Left kidney (tissue), 2 donors: Measurements from ENCODE around the gene ARHGEF7. TPM values are rescaled to one million over a fixed set of nuclear protein-coding genes. Genes with fewer than 3 reads are reported as not detected.
"Not testable (repeated sequence)": the region's sequence is repeated elsewhere in the genome, so short reads cannot be mapped to it uniquely, and the experiment has no call there.

ENCODE experiments used
- DNase-seq: peaks from one replicate; pipeline ENCODE4 v3.0.0-alpha.2; 2013
- polyA plus RNA-seq: library from polyadenylated mRNA; unstranded; fragments of 120-200 nt; gene quantifications from one replicate; pipeline ENCODE4 v1.2.1, GENCODE V29; 2013; ENCODE audit not compliant: insufficient read length

The ARHGEF7 gene
- polyA plus RNA-seq, 1 donor = 79.1 TPM

- no peak for DNase-seq
Observed at GRCh38 chr13:111252446-111253364, 137.6 kb downstream of the ARHGEF7 start.

DNA sequence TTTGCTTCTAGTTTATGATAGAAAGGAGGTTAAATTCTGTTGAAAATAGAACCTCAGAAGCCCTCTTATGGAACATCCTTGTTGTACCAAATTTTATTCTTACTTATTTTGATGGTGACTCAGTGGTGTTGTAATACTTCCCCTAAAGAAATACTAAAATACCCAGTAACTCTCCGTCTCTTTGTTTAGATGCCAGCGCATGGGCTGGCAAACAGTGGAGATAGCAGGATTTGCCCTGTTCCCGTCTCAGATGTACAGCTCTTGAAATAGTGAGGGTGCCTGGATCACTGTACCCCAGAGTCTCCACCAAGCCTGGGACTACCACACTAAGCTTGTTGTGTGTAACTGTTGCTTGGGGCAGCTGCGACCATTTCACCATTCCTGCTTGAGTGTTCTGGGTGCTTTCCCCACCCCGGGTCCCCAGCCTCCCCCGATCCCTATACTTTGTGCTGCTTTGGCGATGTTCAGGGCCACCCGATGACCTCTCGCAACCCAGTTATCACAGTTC is 138.3 kb downstream of the ARHGEF7 start:
- no peak for DNase-seq

DNA sequence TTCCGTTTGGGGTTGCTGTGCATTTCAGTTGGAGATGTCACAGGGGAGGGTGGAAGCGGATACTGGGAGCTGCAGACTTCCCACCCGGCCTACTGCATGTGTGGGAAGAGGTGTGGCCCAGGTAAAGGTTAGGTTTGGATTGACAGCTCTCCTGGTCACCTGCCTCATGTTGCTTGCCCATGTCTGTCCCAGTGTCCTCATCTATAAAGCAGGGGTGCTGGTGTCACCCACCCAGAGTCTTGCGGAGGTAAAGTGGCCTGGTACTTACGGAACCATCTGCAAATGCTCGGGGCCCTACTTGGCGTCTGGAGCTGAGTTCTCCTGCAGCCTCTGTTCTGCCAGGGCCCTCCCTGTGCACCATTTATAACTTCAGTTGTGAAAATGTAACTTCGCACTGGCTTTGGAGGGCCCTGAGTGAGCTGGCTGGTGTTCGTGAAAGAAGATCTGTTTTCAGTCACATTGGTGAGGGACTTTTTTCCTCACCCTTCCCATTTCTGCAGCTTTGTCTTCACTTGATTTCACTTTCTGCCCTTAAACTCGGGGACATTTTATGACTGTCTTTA is 140.2 kb downstream of the ARHGEF7 start:
- no peak for DNase-seq

DNA sequence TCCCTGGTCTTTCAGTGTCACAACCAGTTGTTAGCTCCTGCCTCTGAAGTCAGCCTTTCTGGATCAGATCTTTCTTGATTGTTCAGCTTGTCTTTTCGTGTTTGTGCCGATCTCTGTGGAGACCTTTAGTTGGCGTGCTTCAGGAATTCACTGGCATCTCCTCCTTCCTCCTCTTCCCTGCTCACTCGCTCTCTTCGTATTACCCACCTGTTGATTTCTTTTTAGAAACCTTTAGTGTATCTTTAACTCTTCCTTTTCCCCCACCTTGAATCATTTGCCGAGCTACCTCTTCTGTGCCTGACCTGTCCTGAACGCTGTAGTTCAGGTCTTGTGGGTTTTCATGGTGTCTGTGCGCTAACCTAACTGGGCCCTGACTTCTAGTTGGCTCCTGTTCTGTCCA is 141.3 kb downstream of the ARHGEF7 start:
- DNase-seq = no peak

DNA sequence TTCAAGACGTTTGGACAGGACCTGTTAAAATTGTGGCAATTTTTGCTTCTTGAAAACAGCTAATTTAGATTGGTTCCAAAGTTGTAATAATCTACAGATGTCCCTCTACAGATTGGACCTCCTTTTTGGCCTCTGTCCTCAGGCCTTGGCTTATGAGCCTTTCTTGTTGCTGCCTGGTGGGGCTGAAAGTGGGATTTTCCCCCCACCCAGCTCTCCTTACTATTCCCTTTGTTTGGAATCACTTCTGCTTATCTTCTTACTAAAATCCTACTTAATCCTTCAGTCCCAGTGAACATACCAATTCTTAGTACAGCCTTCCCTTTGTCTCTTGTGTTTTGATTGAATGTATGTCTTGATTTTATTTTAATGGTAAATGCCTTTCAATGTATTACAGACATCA is 141.8 kb downstream of the ARHGEF7 start:
- DNase-seq = no peak

DNA sequence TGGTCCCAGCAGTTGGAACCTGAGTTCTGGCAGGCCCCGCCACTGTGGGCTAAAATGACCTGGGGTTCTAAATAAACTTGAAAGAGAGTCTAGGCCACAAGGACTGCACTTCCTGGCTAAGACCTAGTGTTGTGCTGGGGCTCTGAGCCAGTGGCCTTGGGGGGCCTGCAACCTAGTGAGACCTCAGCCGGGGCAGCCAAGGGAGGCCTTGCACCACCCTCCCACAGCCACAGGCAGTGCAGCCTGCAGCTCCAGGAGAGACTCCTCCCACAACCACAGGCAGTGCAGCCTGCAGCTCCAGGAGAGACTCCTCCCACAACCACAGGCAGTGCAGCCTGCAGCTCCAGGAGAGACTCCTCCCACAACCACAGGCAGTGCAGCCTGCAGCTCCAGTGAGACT is 142.8 kb downstream of the ARHGEF7 start:
- DNase-seq = not testable (repeated sequence)

DNA sequence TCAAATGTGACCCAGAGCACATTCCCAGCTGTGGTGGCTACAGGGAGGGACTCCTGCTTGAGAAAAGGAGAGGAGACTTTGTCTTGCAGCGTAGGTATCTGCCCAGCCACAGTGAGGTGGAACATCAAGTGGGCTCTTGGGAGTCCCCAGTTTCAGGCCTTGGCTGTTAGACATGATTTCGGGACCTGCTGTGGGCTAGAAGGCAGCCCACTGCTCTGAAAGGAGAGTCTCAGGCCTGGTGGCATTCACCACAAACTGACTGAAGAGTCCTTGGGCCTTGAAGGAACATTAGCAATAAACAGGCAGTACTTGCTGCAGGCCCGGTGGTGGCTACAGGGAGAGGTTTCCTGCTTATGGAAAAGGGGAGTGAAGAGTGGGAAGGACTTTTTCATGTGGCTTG is 143.5 kb downstream of the ARHGEF7 start:
- no peak for DNase-seq

DNA sequence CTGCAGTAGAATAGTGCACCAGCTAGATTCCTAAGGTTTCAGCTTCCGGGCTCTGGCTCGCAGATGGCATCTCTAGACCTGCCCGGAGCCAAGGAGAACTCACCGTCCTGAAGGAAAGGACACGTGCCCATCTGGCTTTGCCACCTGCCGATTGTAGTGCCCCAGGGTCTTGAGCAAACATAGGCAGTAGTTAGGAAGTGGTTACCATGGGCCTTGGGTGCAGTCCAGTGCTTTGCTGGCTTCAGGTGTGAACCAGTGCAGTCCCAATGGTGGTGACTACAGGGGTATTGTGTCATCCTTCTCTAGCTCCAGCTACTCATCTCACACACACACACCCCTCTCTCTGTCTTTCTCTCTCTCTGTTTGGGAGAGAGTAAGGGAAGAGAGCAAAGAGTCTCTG is 143.9 kb downstream of the ARHGEF7 start:
- DNase-seq = no peak

DNA sequence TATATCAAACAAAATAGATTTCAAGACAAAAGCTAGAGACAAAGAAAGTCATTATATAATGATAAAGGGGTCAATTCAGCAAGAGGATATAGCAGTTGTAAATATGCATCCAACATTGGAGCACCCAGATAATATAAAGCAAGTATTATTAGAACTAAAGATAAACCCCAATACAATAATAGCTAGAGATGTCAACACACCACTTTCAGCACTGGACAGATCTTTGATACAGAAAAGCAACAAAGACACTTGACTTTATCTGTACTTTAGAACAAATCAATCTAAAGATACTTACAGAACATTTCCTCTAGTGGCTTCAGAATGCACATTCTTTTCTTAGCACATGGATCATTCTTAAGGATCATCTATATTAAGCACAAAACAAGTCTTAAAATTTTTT is 146.2 kb downstream of the ARHGEF7 start:
- no peak for DNase-seq

DNA sequence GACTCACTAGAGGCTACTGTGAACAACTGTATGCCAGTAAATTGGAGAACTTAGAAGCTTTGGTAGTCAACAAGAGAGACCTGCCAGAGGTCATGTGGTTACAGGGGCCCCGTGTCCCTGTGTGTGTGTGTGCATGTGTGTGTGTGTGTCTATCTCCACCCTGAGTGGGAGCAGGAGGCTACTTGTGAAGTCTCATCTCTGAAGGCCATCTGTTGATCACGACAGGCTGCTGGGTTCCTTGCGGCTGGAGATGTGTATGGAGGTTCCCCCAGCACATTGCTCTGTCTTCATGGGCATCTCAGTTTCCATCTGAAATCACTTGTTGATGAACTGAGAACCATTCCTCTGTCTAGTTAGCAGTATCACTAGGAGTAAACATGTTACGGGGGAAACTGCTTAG is 147.2 kb downstream of the ARHGEF7 start:
- DNase-seq = no peak

- no peak for DNase-seq
Observed at GRCh38 chr13:111262715-111263114, 147.6 kb downstream of the ARHGEF7 start.

DNA sequence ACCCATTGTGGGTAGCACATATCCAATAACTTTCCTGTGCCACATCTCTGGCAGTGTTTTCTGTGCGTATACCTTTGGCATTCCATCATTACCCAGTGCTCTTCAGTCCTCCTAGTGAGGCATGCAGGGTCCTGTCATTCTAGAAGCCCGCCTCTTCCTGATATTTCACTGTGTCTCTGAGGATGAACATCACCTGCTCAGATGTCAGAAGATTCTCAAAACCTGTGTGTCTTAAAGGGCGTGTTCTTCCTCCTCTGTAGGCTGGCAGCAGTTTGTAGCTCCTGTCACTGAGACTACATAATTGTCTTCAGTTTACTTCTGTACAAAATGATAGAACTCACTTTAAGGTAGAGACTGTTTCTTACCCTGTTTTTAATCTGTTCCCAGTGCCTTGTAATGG is 148.5 kb downstream of the ARHGEF7 start:
- DNase-seq = no peak

GRCh38 chr13:111265006-111265700 is 150.0 kb downstream of the ARHGEF7 start:
- no peak for DNase-seq

GRCh38 chr13:111265701-111266035 is 150.6 kb downstream of the ARHGEF7 start:
- DNase-seq = no peak

- DNase-seq = no peak
Observed at GRCh38 chr13:111267205-111267604, 152.1 kb downstream of the ARHGEF7 start.

DNA sequence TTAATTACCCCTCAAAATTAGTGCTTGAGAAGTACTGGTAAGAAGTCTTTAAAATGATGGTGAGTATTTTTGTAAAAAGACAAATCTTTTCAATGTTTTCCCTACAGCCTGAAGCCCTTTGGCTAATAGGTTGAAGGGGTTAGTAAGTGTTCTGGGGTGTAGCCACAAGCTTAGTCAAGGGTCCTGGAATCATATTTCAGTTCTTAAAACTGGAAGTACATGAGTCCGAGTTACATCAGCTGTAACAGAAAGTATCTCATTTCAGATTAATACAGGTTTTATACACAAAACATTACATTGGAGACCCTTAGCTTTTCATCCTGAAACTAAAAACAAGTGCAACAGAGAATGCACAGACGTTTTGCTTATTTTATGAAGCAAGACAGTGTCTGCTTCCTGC is 152.7 kb downstream of the ARHGEF7 start:
- no peak for DNase-seq

- DNase-seq = no peak
Observed at GRCh38 chr13:111269508-111269907, 154.4 kb downstream of the ARHGEF7 start.

DNA sequence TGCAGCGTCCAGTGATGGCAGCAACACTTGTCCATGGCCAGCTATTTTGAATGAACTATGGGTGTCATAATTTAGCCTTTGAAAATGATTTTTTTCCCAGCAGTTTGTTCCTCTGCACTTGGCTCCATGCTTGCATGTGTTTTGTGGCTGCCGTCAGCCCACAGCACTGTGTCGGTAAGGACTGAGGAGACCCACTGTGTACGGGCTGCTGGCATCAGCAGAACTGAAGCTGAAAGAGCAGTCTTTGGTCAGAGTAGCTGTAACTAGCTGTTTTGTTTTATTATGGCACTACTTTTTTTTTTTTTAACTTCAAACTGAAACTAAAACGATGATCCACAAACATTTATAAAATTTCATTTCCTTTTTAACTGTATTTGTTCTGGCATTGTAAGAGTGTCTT is 155.0 kb downstream of the ARHGEF7 start:
- DNase-seq = no peak

DNA sequence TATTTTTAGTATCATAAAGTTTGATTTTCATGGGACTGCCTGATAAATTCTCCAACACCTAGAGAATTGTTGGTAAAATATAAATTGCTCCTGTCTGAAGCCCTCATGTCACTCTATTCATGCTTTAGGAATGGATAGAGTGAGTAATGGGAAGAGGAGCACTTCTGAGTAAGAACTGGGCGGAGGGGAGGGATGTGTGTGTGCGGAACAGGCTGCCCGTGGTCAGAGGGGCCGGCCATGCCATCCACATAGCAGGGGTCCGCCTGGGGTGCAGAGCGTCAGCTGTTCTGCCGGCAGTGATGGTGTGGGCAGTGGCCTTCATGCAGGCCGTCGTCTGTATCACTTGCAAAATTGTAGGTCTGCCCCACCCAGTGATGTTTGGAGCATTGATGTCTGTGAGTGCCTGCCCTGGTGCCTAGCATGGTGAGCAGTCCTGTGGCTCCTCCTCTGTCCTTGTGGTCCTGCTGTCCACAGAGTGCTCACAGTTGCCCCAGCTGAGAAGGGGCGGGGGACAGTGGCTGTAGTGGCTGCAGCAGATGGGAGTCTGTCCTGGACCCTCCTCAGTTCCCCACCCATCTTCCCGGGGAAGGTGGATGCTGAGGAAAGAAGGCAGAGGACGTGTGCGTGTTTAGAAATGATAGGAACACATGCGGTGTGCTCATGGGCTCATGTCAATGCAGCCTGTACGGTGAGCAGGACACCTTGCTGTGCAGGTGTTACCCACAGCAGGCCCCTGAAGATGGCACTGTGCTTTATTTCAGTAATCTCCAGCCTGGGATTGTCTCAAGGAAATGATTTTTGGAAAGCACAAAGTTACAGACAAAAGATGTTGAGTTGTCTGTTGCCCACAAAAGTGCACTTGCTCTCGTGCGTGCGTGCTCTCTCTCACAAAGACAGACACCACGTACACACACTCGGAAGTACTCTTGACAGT is 155.9 kb downstream of the ARHGEF7 start:
- no peak for DNase-seq

DNA sequence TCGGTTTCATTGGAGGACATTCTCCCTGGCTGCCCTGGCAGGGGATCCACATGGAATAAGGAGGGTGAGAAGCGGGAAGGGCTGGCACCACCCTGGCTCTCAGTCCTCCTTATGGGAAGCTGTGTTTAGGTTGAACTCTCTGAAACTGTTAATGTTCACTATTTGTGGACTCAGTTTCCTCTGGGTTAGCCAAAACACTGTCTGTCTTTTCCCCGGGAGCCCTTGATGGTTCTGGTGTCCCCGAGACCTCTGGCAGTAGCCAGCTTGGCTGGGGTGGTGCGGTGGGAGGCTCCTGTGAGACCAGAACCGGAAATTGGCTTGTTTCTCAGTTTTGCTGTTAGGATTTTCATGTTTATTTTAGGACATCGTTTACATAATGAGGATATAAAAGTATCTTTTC is 157.0 kb downstream of the ARHGEF7 start:
- DNase-seq = no peak

- no peak for DNase-seq
Observed at GRCh38 chr13:111275382-111275781, 160.3 kb downstream of the ARHGEF7 start.
